WTC11 (cell line): ENCODE measurements around the gene BMP8B.
"Not testable (repeated sequence)": the region's sequence is repeated elsewhere in the genome, so short reads cannot be mapped to it uniquely, and the experiment has no call there.

Experiments
- AFF4 ChIP-seq: sonication (generic); formaldehyde crosslinking; IDR thresholded peaks from 2 replicates; pipeline ENCODE4 v1.8.1; 2023; ENCODE audit warnings: mild to moderate bottlenecking, missing genetic modification reagents, borderline replicate concordance
- ATF2 ChIP-seq: sonication (generic); formaldehyde crosslinking; IDR thresholded peaks from 2 replicates; pipeline ENCODE4 v1.8.1; 2022; ENCODE audit warnings: low read depth, missing genetic modification reagents, borderline replicate concordance
- ATF3 ChIP-seq: sonication (generic); formaldehyde crosslinking; conservative IDR thresholded peaks from 2 replicates; pipeline ENCODE4 v1.8.1; 2022; ENCODE audit warnings: mild to moderate bottlenecking, missing genetic modification reagents
- CTCF ChIP-seq: fragments of 200-600 bp; IDR thresholded peaks from 2 replicates; pipeline ENCODE4 v1.8.0; 2022; ENCODE audit warnings: antibody characterized with exemption
- FOXP4 ChIP-seq: sonication (generic); formaldehyde crosslinking; IDR thresholded peaks from 2 replicates; pipeline ENCODE4 v1.8.0; 2022; ENCODE audit warnings: mild to moderate bottlenecking, missing genetic modification reagents
- JUN ChIP-seq: sonication (generic); formaldehyde crosslinking; IDR thresholded peaks from 2 replicates; pipeline ENCODE4 v1.8.0; 2023; ENCODE audit warnings: mild to moderate bottlenecking, missing genetic modification reagents
- MXD4 ChIP-seq: fragments of 250-450 bp; sonication (Bioruptor Pico); IDR thresholded peaks from 2 replicates; pipeline ENCODE4 v1.8.0; 2021; ENCODE audit warnings: mild to moderate bottlenecking, moderate library complexity, borderline replicate concordance
- NFE2L1 ChIP-seq: sonication (generic); formaldehyde crosslinking; IDR thresholded peaks from 2 replicates; pipeline ENCODE4 v1.8.1; 2023; ENCODE audit warnings: missing genetic modification reagents
- SMAD3 ChIP-seq: sonication (generic); formaldehyde crosslinking; IDR thresholded peaks from 2 replicates; pipeline ENCODE4 v1.8.0; 2022; ENCODE audit warnings: missing genetic modification reagents, mild to moderate bottlenecking, borderline replicate concordance
- SP1 ChIP-seq: sonication (generic); formaldehyde crosslinking; conservative IDR thresholded peaks from 2 replicates; pipeline ENCODE4 v1.8.1; 2022; ENCODE audit warnings: missing genetic modification reagents
- USF1 ChIP-seq: sonication (generic); formaldehyde crosslinking; IDR thresholded peaks from 2 replicates; pipeline ENCODE4 v1.8.0; 2022; ENCODE audit warnings: mild to moderate bottlenecking, missing genetic modification reagents
- ZNF121 ChIP-seq: sonication (generic); formaldehyde crosslinking; IDR thresholded peaks from 2 replicates; pipeline ENCODE4 v1.8.0; 2023; ENCODE audit warnings: missing genetic modification reagents
- ZNF138 ChIP-seq: sonication (generic); formaldehyde crosslinking; conservative IDR thresholded peaks from 2 replicates; pipeline ENCODE4 v1.8.1; 2022; ENCODE audit warnings: mild to moderate bottlenecking, moderate library complexity, missing genetic modification reagents
- ZNF425 ChIP-seq: fragments of 250-450 bp; sonication (Bioruptor Pico); conservative IDR thresholded peaks from 2 replicates; pipeline ENCODE4 v1.9.0; 2021; ENCODE audit warnings: mild to moderate bottlenecking

- TF ChIP-seq ZNF121 (CRISPR knock-in tag) = peak; percentile 95
- not testable (repeated sequence) for TF ChIP-seq MXD4 (CRISPR knock-in tag); SMAD3; ATF2 (CRISPR knock-in tag); ATF3 (CRISPR knock-in tag); JUN (CRISPR knock-in tag); ZNF425 (CRISPR knock-in tag); AFF4 (CRISPR knock-in tag); NFE2L1 (CRISPR knock-in tag); FOXP4 (CRISPR knock-in tag); ZNF138 (CRISPR knock-in tag); SP1 (CRISPR knock-in tag)
- peak; percentile 7 for TF ChIP-seq CTCF
- peak; percentile 37; the same call in 1 of the 2 replicates for TF ChIP-seq USF1 (CRISPR knock-in tag)
Observed at GRCh38 chr1:39817091-39817932, 28.6 kb upstream of the BMP8B start.
